ENCODE results near the gene TRABD. TPM values are rescaled to one million over a fixed set of nuclear protein-coding genes. Genes with fewer than 3 reads are reported as not detected.
A peak's percentile ranks its signal among the peaks of the same experiment; 100 is the strongest.

The TRABD gene
- polyA plus RNA-seq, 1 of the 3 experiments (the other 2 are of a cell fraction), result 50.6 TPM

GRCh38 chr22:50184004-50184901 is 1.5 kb upstream of the TRABD start (continued):
- TF ChIP-seq CTCF (IDR thresholded peaks at IDR 0.05), result no peak
- TF ChIP-seq GABPA (IDR thresholded peaks at IDR 0.05; ENCODE audit: low read depth), result no peak
- no peak for TF ChIP-seq TCF12 (IDR thresholded peaks at IDR 0.05)
- TF ChIP-seq GATA2 (CRISPR knock-in tag; IDR thresholded peaks at IDR 0.05), result no peak
- TF ChIP-seq USF1 (IDR thresholded peaks at IDR 0.05; ENCODE audit: borderline replicate concordance, low read depth), result no peak
- no peak for TF ChIP-seq TEAD4 (IDR thresholded peaks at IDR 0.05; ENCODE audit: borderline replicate concordance, insufficient read depth)
- no peak for TF ChIP-seq JUND (IDR thresholded peaks at IDR 0.05)
- no peak for TF ChIP-seq MEF2A (IDR thresholded peaks at IDR 0.05; ENCODE audit: borderline replicate concordance, low read depth)

- Histone ChIP-seq H3K9me3 (no peaks in the 10 kb centered on the region), H3F3A (replicated peaks; ENCODE audit: insufficient read depth) (no peaks in the 10 kb centered on the region), H2AFZ (ENCODE audit: low read depth) (0 out of 2 replicates have a peak overlapping the region, but pooled peaks have one; percentile 72), H3K4me1 (ENCODE audit: control insufficient read depth in 1 of 2, insufficient read depth in 2 of 2, low read depth in 1 of 2, low read length in 1 of 2) (peaks cover 3 to 39% of the 10 kb centered on the region in 2 experiments; a peak in 2 of 4 replicates), H3K4me3 (ENCODE audit: low read depth in 2 of 2, low read length in 1 of 2) (no peak overlapping the region), H3K27ac (ENCODE audit: low read depth in 2 of 2, low read length in 1 of 2) (no peak overlapping the region; a peak in 1 of 4 replicates), H3K4me2 (no peak overlapping the region), H3K9me2 (no peaks in the 10 kb centered on the region), H3K9ac (no peak overlapping the region), H3K79me2 (ENCODE audit: insufficient read depth) (peaks cover 39% of the 10 kb centered on the region), H4K20me1 (ENCODE audit: insufficient read depth) (0 out of 2 replicates have a peak, but pooled peaks cover 10% of the 10 kb centered on the region), H3K36me3 (replicated peaks in 1 of 2; ENCODE audit: control insufficient read depth in 1 of 2, insufficient read depth in 2 of 2, low read length in 1 of 2) (peaks cover 0 to 5% of the 10 kb centered on the region in 2 experiments), H3K27me3 (ENCODE audit: insufficient read depth) (no peaks in the 10 kb centered on the region)
- POLR2A ChIA-PET, result no interaction called here
- WGBS (ENCODE audit: low lambda C conversion rate), result 95% methylated on average over 49 of the region's 63 CpGs
- TF ChIP-seq POLR2AphosphoS5 (IDR thresholded peaks at IDR 0.05; ENCODE audit: low read depth, low read length) (no peak), TAF1 (IDR thresholded peaks at IDR 0.05; ENCODE audit: borderline replicate concordance, low read depth, low read length) (no peak), USF1 (IDR thresholded peaks at IDR 0.05; ENCODE audit: borderline replicate concordance, low read depth) (no peak), ZBTB33 (IDR thresholded peaks at IDR 0.05; ENCODE audit: borderline replicate concordance, low read depth) (no peak), RAD21 (IDR thresholded peaks at IDR 0.05; ENCODE audit: low read length) (no peak), GABPA (IDR thresholded peaks at IDR 0.05; ENCODE audit: low read depth) (no peak), YY1 (IDR thresholded peaks at IDR 0.05; ENCODE audit: low read depth) (no peak)
- no peak for DNase-seq
- CTCF ChIA-PET, result interaction anchor here (1.0 to 1.2 kb wide), 2 partner anchors 36 to 38 kb away, joined by 3 to 5 read pairs; no protein-coding TSS in a partner anchor
Measured at GRCh38 chr22:50184902-50185374, 775 bp upstream of the TRABD start.

Data from SK-N-SH (cell line).